H1 (cell line): ENCODE measurements around the gene KIF26B. TPM values are rescaled to one million over a fixed set of nuclear protein-coding genes. Genes with fewer than 3 reads are reported as not detected.

Experiments
- CTCF ChIA-PET: fragments of 300-600 bp; sonication (Branson Sonifier 250); formaldehyde crosslinking; loops from one replicate; lab custom pipeline; 2021; ENCODE audit not compliant: partially characterized antibody; lab: Charles Lee
- POLR2A ChIA-PET: fragments of 300-600 bp; sonication (Branson Sonifier 250); formaldehyde crosslinking; loops from one replicate; lab custom pipeline; 2021; ENCODE audit warnings: inconsistent platforms; ENCODE audit not compliant: partially characterized antibody; lab: Charles Lee
- DNase-seq, 2 experiments: peaks; one replicate each; pipeline versions ENCODE4 v3.0.0 to v3.0.0-alpha.2; 2010 to 2022; ENCODE audit warnings: low spot score in 2 of 2, low read depth in 1 of 2, mixed read lengths in 1 of 2
- FAIRE-seq: peaks from 2 replicates; lab custom pipeline; 2011; peaks lifted over from hg19 to GRCh38; lab: Jason Lieb, UNC
- H2AFZ ChIP-seq: 2 replicates; pipeline ENCODE4 v1.8.1; 2012; ENCODE audit warnings: low read length, inconsistent platforms
- H2AK5ac ChIP-seq: 2 replicates; pipeline ENCODE4 v1.6.1; 2013; ENCODE audit warnings: low read depth, low read length
- H2BK120ac ChIP-seq: replicated peaks from 2 replicates; pipeline ENCODE3; 2013; ENCODE audit warnings: low read depth, low read length, inconsistent platforms
- H2BK12ac ChIP-seq: 2 replicates; pipeline ENCODE4 v1.6.1; 2013; ENCODE audit warnings: low read depth, low read length
- H2BK15ac ChIP-seq: 2 replicates; pipeline ENCODE4 v1.6.1; 2013; ENCODE audit warnings: low read length
- H2BK20ac ChIP-seq: 2 replicates; pipeline ENCODE4 v1.6.1; 2013; ENCODE audit warnings: low read length
- H2BK5ac ChIP-seq: 2 replicates; pipeline ENCODE4 v1.6.1; 2013; ENCODE audit warnings: low read depth, low read length
- H3K14ac ChIP-seq: 2 replicates; pipeline ENCODE4 v1.6.1; 2013; ENCODE audit warnings: inconsistent platforms; ENCODE audit not compliant: insufficient read length
- H3K18ac ChIP-seq: 2 replicates; pipeline ENCODE4 v1.6.1; 2013; ENCODE audit warnings: low read length; ENCODE audit errors: extremely low read depth
- H3K23ac ChIP-seq: 2 replicates; pipeline ENCODE4 v1.6.1; 2013; ENCODE audit warnings: inconsistent platforms; ENCODE audit not compliant: insufficient read length
- H3K23me2 ChIP-seq: 2 replicates; pipeline ENCODE4 v1.6.1; 2013; ENCODE audit warnings: low read depth, low read length
- H3K27ac ChIP-seq: 2 replicates; pipeline ENCODE4 v1.6.1; 2011; ENCODE audit warnings: low read depth, low read length, inconsistent platforms
- H3K27me3 ChIP-seq, 4 experiments: replicated peaks in 1 of 4; 1 replicate in 1 of 4; 2 replicates in 3 of 4; pipeline versions ENCODE4 v1.6.1 to v1.8.1; 2011 to 2013; ENCODE audit warnings: low read length in 3 of 4, mild to moderate bottlenecking in 3 of 4, inconsistent platforms in 2 of 4, mixed read lengths in 2 of 4, moderate library complexity in 1 of 4; ENCODE audit not compliant: control insufficient read depth in 3 of 4, insufficient read depth in 3 of 4; ENCODE audit errors: extremely low read depth in 1 of 4
- H3K36me3 ChIP-seq, 4 experiments: 2 replicates each; pipeline versions ENCODE4 v1.6.1 to v1.8.1; 2011 to 2013; ENCODE audit warnings: mild to moderate bottlenecking in 4 of 4, low read length in 3 of 4, moderate library complexity in 2 of 4, control low read depth in 1 of 4, inconsistent platforms in 1 of 4; ENCODE audit not compliant: insufficient read depth in 4 of 4, control insufficient read depth in 2 of 4
- H3K4ac ChIP-seq: replicated peaks from 2 replicates; pipeline ENCODE3; 2013; ENCODE audit warnings: low read length, low read depth, mixed read lengths, inconsistent platforms; ENCODE audit not compliant: insufficient read length
- H3K4me1 ChIP-seq, 4 experiments: replicated peaks in 1 of 4; 1 replicate in 1 of 4; 2 replicates in 3 of 4; pipeline versions ENCODE4 v1.6.1 to v1.8.1; 2011 to 2013; ENCODE audit warnings: low read length in 3 of 4, inconsistent platforms in 2 of 4, mixed read lengths in 1 of 4; ENCODE audit not compliant: insufficient read depth in 4 of 4, control insufficient read depth in 3 of 4
- H3K4me2 ChIP-seq, 2 experiments: 2 replicates each; pipeline versions ENCODE4 v1.6.1 to v1.8.1; 2011 to 2013; ENCODE audit warnings: low read depth in 2 of 2, low read length in 2 of 2, control low read depth in 1 of 2, inconsistent platforms in 1 of 2, mild to moderate bottlenecking in 1 of 2; ENCODE audit not compliant: insufficient read depth in 1 of 2
- H3K4me3 ChIP-seq, 4 experiments: fragments of 200-600, 300-600 bp in 1 of 4; sonication (generic), shearing (Covaris generic), sonication (Bioruptor Twin) in 1 of 4; 2 replicates each; pipeline versions ENCODE4 v1.5.1 to v1.8.1; 2011 to 2016; ENCODE audit warnings: low read length in 4 of 4, low read depth in 3 of 4, control low read depth in 2 of 4, inconsistent platforms in 2 of 4, mild to moderate bottlenecking in 2 of 4, mixed read lengths in 1 of 4, moderate library complexity in 1 of 4; ENCODE audit not compliant: insufficient read depth in 2 of 4; ENCODE audit errors: extremely low read depth in 1 of 4
- H3K56ac ChIP-seq: replicated peaks from 2 replicates; pipeline ENCODE3; 2013; ENCODE audit warnings: low read depth, mild to moderate bottlenecking, mixed read lengths, low read length, inconsistent platforms; ENCODE audit not compliant: insufficient read length
- H3K79me1 ChIP-seq: 2 replicates; pipeline ENCODE4 v1.6.1; 2013; ENCODE audit warnings: low read depth, low read length, control low read depth
- H3K79me2 ChIP-seq, 2 experiments: 2 replicates each; pipeline versions ENCODE4 v1.6.1 to v1.8.1; 2012 to 2013; ENCODE audit warnings: low read length in 2 of 2, mild to moderate bottlenecking in 2 of 2, inconsistent platforms in 1 of 2; ENCODE audit not compliant: insufficient read depth in 2 of 2, control insufficient read depth in 1 of 2
- H3K9ac ChIP-seq, 4 experiments: replicated peaks in 1 of 4; 1 replicate in 1 of 4; 2 replicates in 3 of 4; pipeline versions ENCODE4 v1.6.1 to v1.8.1; 2011 to 2013; ENCODE audit warnings: low read depth in 3 of 4, low read length in 3 of 4, control low read depth in 2 of 4, mild to moderate bottlenecking in 2 of 4, moderate library complexity in 2 of 4, inconsistent platforms in 1 of 4; ENCODE audit errors: extremely low read depth in 1 of 4
- H3K9me3 ChIP-seq, 2 experiments: 2 replicates each; pipeline versions ENCODE4 v1.6.1 to v1.8.1; 2012 to 2013; ENCODE audit warnings: mild to moderate bottlenecking in 2 of 2, moderate library complexity in 2 of 2, control low read depth in 1 of 2, inconsistent platforms in 1 of 2, low read depth in 1 of 2, low read length in 1 of 2, mixed read lengths in 1 of 2; ENCODE audit not compliant: insufficient read depth in 2 of 2
- H4K20me1 ChIP-seq, 2 experiments: replicated peaks in 1 of 2; 2 replicates each; pipeline versions ENCODE3 to v1.8.1; 2011 to 2013; ENCODE audit warnings: inconsistent platforms in 2 of 2, low read length in 2 of 2, mild to moderate bottlenecking in 1 of 2; ENCODE audit not compliant: insufficient read depth in 2 of 2, control insufficient read depth in 1 of 2
- H4K5ac ChIP-seq: 2 replicates; pipeline ENCODE4 v1.6.1; 2013; ENCODE audit warnings: low read length, low read depth, mixed read lengths, inconsistent platforms; ENCODE audit not compliant: insufficient read length
- H4K8ac ChIP-seq: 2 replicates; pipeline ENCODE4 v1.8.0; 2013; ENCODE audit warnings: mild to moderate bottlenecking, moderate library complexity, low read length, inconsistent platforms; ENCODE audit not compliant: insufficient read depth; ENCODE audit errors: extremely low read depth
- H4K91ac ChIP-seq: replicated peaks from 2 replicates; pipeline ENCODE3; 2013; ENCODE audit warnings: low read length, mixed read lengths, inconsistent platforms; ENCODE audit not compliant: insufficient read length
- ATF3 ChIP-seq: IDR thresholded peaks from 2 replicates; pipeline ENCODE4 v1.6.1; 2011; ENCODE audit warnings: low read depth, mild to moderate bottlenecking, low read length; ENCODE audit not compliant: insufficient read depth
- CBX5 ChIP-seq: fragments of 300-800, 300-1000 bp; sonication (generic); IDR thresholded peaks from 2 replicates; pipeline ENCODE4 v1.7.1; 2016; ENCODE audit warnings: antibody characterized with exemption, low read length, low read depth
- CHD2 ChIP-seq: IDR thresholded peaks from 2 replicates; pipeline ENCODE4 v1.6.1; 2012; ENCODE audit warnings: low read length, improper control_type of control experiment
- MAFK ChIP-seq: IDR thresholded peaks from 2 replicates; pipeline ENCODE4 v1.6.1; 2012; ENCODE audit warnings: low read depth, mild to moderate bottlenecking, improper control_type of control experiment, low read length
- PHF8 ChIP-seq: fragments of 200-600 bp; sonication (generic); conservative IDR thresholded peaks from 2 replicates; pipeline ENCODE4 v1.7.1; 2012; ENCODE audit warnings: low read depth, mild to moderate bottlenecking, inconsistent platforms, low read length, moderate library complexity
- SAP30 ChIP-seq: fragments of 300-600 bp; sonication (generic); IDR thresholded peaks from 2 replicates; pipeline ENCODE4 v1.7.1; 2012; ENCODE audit warnings: low read length, moderate library complexity, mild to moderate bottlenecking, inconsistent platforms; ENCODE audit not compliant: insufficient read depth, insufficient replicate concordance
- YY1 ChIP-seq: IDR thresholded peaks from 2 replicates; pipeline ENCODE4 v1.6.1; 2011; ENCODE audit warnings: low read depth, mild to moderate bottlenecking, low read length
- WGBS, 2 experiments: shearing (Covaris generic) in 1 of 2; methylation state at CpG; one replicate each; pipeline versions ENCODE4 v1.1.6 to v1.1.7; 2013 to 2015; ENCODE audit warnings: low lambda C conversion rate in 2 of 2, mixed read lengths in 2 of 2, inconsistent platforms in 1 of 2, low coverage in 1 of 2, missing lambda C conversion rate in 1 of 2; ENCODE audit not compliant: insufficient replicate concordance in 2 of 2, insufficient coverage in 1 of 2, insufficient read length in 1 of 2; ENCODE audit errors: extremely low coverage in 1 of 2, missing lambda C conversion rate in 1 of 2; 5-methylcytosine and 5-hydroxymethylcytosine counted together
- polyA plus RNA-seq, 7 experiments: library from polyadenylated mRNA; depleted of rRNA in 3 of 7; stranded (reverse) in 5 of 7; unstranded in 2 of 7; fragments of >200 nt in 5 of 7; fragments of 200-250 nt in 2 of 7; gene quantifications; 1 replicate in 5 of 7; 2 replicates in 1 of 7; 4 replicates in 1 of 7; pipeline versions ENCODE4 v1.2.1 to v1.2.3, GENCODE V29; 2011 to 2013; ENCODE audit warnings: missing spikeins in 2 of 7, mixed read lengths in 2 of 7
- total RNA-seq: library from RNA; stranded (reverse); fragmentation: NEBNext Ultra II Directional; extraction: Animal tissue kit (Norgen Biotek cat#: 25700); gene quantifications from 2 replicates; pipeline ENCODE4 v1.2.1, GENCODE V29; 2021
- TF ChIP-seq, protein P1 (sequence below), 3 experiments: IDR thresholded peaks; 1 replicate in 2 of 3; 2 replicates in 1 of 3; pipeline versions ENCODE4 v1.5.1 to v1.6.1; 2011; ENCODE audit warnings: low read length in 3 of 3, mild to moderate bottlenecking in 3 of 3, inconsistent platforms in 2 of 3, low read depth in 1 of 3, moderate library complexity in 1 of 3; ENCODE audit not compliant: insufficient read depth in 1 of 3; ENCODE audit errors: control extremely low read depth in 1 of 3

KIF26B gene
- total and polyA plus RNA-seq, 2 of the 8 experiments (the other 6 are each of a cell fraction or from before 2014, with no cell fraction given): 0.06 to 0.28 TPM

- Histone ChIP-seq H3K36me3 (0 out of 8 replicates have a peak, but pooled peaks cover 0 to 2% (median 0%) of the 10 kb centered on the region in 4 experiments), H2BK120ac (no peak overlapping the region), H4K5ac (no peak overlapping the region), H3K27me3 (peaks cover 28 to 55% (median 45%) of the 10 kb centered on the region in 4 experiments), H2AFZ (no peak overlapping the region; the same call in 1 of the 2 replicates), H3K27ac (no peak overlapping the region), H4K20me1 (peaks cover 0 to 6% of the 10 kb centered on the region in 2 experiments), H3K79me1 (no peaks in the 10 kb centered on the region), H3K4me3 (peak overlapping the region; percentile 32 to 73 (median 49)), H2AK5ac (no peak overlapping the region), H3K9me3 (no peaks in the 10 kb centered on the region), H3K56ac (no peak overlapping the region), H3K23me2 (peaks cover 18% of the 10 kb centered on the region), H3K4me2 (peak overlapping the region; percentile 84 to 91), H2BK12ac (no peak overlapping the region), H3K9ac (no peak overlapping the region), H3K4ac (no peak overlapping the region), H4K91ac (no peak overlapping the region), H2BK15ac (no peak overlapping the region), H4K8ac (no peak overlapping the region), H2BK5ac (no peak overlapping the region), H3K79me2 (no peaks in the 10 kb centered on the region), H3K4me1 (peaks cover 0 to 21% (median 8%) of the 10 kb centered on the region in 4 experiments; a peak in 5 of 7 replicates), H3K23ac (no peak overlapping the region), H3K14ac (no peak overlapping the region), H3K18ac (no peak overlapping the region), H2BK20ac (no peak overlapping the region)
- POLR2A ChIA-PET: no interaction called here
- FAIRE-seq (no peak), DNase-seq (peak; percentile 47 to 93)
- CTCF ChIA-PET: interaction anchor here (0.6 to 4.8 kb wide), 44 partner anchors 12 to 843 kb away, joined by 3 to 40 read pairs (median 4); no protein-coding TSS in a partner anchor
- WGBS, 2 experiments: 3% methylated on average over 29 of the region's 74 CpGs; no CpG with 5 or more reads in 1 of the 2 experiments
- no peak for TF ChIP-seq ATF3
- TF ChIP-seq SAP30: no peak
- TF ChIP-seq PHF8: no peak
- TF ChIP-seq, protein P1, sequence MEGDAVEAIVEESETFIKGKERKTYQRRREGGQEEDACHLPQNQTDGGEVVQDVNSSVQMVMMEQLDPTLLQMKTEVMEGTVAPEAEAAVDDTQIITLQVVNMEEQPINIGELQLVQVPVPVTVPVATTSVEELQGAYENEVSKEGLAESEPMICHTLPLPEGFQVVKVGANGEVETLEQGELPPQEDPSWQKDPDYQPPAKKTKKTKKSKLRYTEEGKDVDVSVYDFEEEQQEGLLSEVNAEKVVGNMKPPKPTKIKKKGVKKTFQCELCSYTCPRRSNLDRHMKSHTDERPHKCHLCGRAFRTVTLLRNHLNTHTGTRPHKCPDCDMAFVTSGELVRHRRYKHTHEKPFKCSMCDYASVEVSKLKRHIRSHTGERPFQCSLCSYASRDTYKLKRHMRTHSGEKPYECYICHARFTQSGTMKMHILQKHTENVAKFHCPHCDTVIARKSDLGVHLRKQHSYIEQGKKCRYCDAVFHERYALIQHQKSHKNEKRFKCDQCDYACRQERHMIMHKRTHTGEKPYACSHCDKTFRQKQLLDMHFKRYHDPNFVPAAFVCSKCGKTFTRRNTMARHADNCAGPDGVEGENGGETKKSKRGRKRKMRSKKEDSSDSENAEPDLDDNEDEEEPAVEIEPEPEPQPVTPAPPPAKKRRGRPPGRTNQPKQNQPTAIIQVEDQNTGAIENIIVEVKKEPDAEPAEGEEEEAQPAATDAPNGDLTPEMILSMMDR (IDR thresholded peaks at IDR 0.05; ENCODE audit: control extremely low read depth in 1 of 3, insufficient read depth in 1 of 3, low read depth in 1 of 3, low read length in 3 of 3): peak; percentile 70 to 82 (median 71)
- no peak for TF ChIP-seq CHD2
- 0 out of 2 replicates have a peak, but pooled peaks have one; percentile 25 for TF ChIP-seq YY1
- TF ChIP-seq CBX5: no peak
- no peak for TF ChIP-seq MAFK
Observed at GRCh38 chr1:245156041-245156735, 1.4 kb downstream of the KIF26B start.
